K562 (cell line): ENCODE results near the gene DNAH5. TPM values are rescaled to one million over a fixed set of nuclear protein-coding genes. Genes with fewer than 3 reads are reported as not detected.

Experiments used
- ATAC-seq: fragments of 200-7000 bp; cut with Tn5 transposase; 3 replicates; pipeline ENCODE4 v1.9.1; 2020; ENCODE audit warnings: moderate library complexity
- BruUV-seq: library from RNA; stranded (reverse); fragments of 400-500 nt; replicated peaks from 2 replicates; lab custom pipeline; 2021; lab: Mats Ljungman, UMichigan
- CTCF ChIA-PET: fragments of 300-600 bp; formaldehyde crosslinking; extraction: SDS; loops from one replicate; lab custom pipeline; 2021; ENCODE audit warnings: low intra/inter-chr PET ratio; lab: Yijun Ruan, JAX
- POLR2A ChIA-PET: fragments of 300-600, 350-650 bp; sonication (Branson Sonifier 250); formaldehyde crosslinking; extraction: SDS; loops from one replicate; lab custom pipeline; 2021; ENCODE audit warnings: antibody characterized with exemption, inconsistent platforms; lab: Yijun Ruan, JAX
- DNase-seq, 4 experiments: peaks; one replicate each; pipeline versions ENCODE4 v3.0.0 to v3.0.0-alpha.2; 2011 to 2018; ENCODE audit warnings: low spot score in 3 of 4, mixed read lengths in 3 of 4; ENCODE audit errors: extremely low read depth in 1 of 4
- FAIRE-seq: peaks from 2 replicates; lab custom pipeline; 2011; peaks lifted over from hg19 to GRCh38; lab: Jason Lieb, UNC
- H2AFZ ChIP-seq: 2 replicates; pipeline ENCODE4 v1.6.0; 2011; ENCODE audit warnings: low read depth, low read length, control low read depth, inconsistent platforms
- H3K27ac ChIP-seq: fragments of 200-600 bp; 3 replicates; pipeline ENCODE4 v1.8.0; 2011; ENCODE audit warnings: low read depth, mild to moderate bottlenecking, control low read depth, inconsistent platforms, low read length, moderate library complexity, mixed read lengths; ENCODE audit errors: extremely low read depth
- H3K27me3 ChIP-seq, 2 experiments: fragments of 300-600 bp in 1 of 2; 2 replicates in 1 of 2; 3 replicates in 1 of 2; pipeline versions ENCODE4 v1.6.0 to v1.8.0; 2011; ENCODE audit warnings: inconsistent platforms in 2 of 2, low read length in 2 of 2, mild to moderate bottlenecking in 1 of 2, mixed read lengths in 1 of 2, moderate library complexity in 1 of 2; ENCODE audit not compliant: control insufficient read depth in 2 of 2, insufficient read depth in 2 of 2
- H3K36me3 ChIP-seq: fragments of 300-600 bp; 3 replicates; pipeline ENCODE4 v1.8.0; 2011; ENCODE audit warnings: mild to moderate bottlenecking, low read length, inconsistent platforms; ENCODE audit not compliant: control insufficient read depth, insufficient read depth
- H3K4me1 ChIP-seq, 2 experiments: fragments of 200-600 bp in 1 of 2; replicated peaks in 1 of 2; 2 replicates in 1 of 2; 3 replicates in 1 of 2; pipeline versions ENCODE4 v1.5.1 to v1.8.0; 2011; ENCODE audit warnings: inconsistent platforms in 2 of 2, low read length in 2 of 2, mild to moderate bottlenecking in 1 of 2, mixed read lengths in 1 of 2, moderate library complexity in 1 of 2; ENCODE audit not compliant: control insufficient read depth in 2 of 2, insufficient read depth in 2 of 2
- H3K4me2 ChIP-seq: 2 replicates; pipeline ENCODE4 v1.6.1; 2011; ENCODE audit warnings: low read length, control low read depth, inconsistent platforms, mixed read lengths; ENCODE audit not compliant: insufficient read depth
- H3K4me3 ChIP-seq: fragments of 200-600 bp; sonication (generic), shearing (Covaris generic); 2 replicates; pipeline ENCODE4 v1.5.1; 2016; ENCODE audit warnings: control low read depth, inconsistent platforms
- H3K79me2 ChIP-seq: fragments of 200-600 bp; 3 replicates; pipeline ENCODE4 v1.8.0; 2011; ENCODE audit warnings: low read length, inconsistent platforms; ENCODE audit not compliant: control insufficient read depth, insufficient read depth
- H3K9ac ChIP-seq, 2 experiments: 2 replicates each; pipeline versions ENCODE4 v1.6.0 to v1.6.1; 2011; ENCODE audit warnings: low read depth in 2 of 2, low read length in 2 of 2, control low read depth in 1 of 2, inconsistent platforms in 1 of 2, mild to moderate bottlenecking in 1 of 2, mixed read lengths in 1 of 2; ENCODE audit not compliant: insufficient read depth in 1 of 2
- H3K9me1 ChIP-seq: one replicate; pipeline ENCODE4 v1.6.0; 2011; ENCODE audit warnings: inconsistent platforms, mild to moderate bottlenecking, low read length, moderate library complexity; ENCODE audit not compliant: control insufficient read depth, insufficient read depth
- H3K9me3 ChIP-seq: replicated peaks from 2 replicates; pipeline ENCODE4 v1.5.1; 2011; ENCODE audit warnings: low read depth, low read length, inconsistent platforms; ENCODE audit not compliant: control insufficient read depth, insufficient read depth
- H4K20me1 ChIP-seq: replicated peaks from 2 replicates; pipeline ENCODE4 v1.6.1; 2011; ENCODE audit warnings: low read length, inconsistent platforms, mixed read lengths; ENCODE audit not compliant: control insufficient read depth, insufficient read depth
- ELF2 ChIP-seq: fragments of 250-450 bp; sonication (Bioruptor Pico); IDR thresholded peaks from 2 replicates; pipeline ENCODE4 v1.5.0; 2021; ENCODE audit warnings: mild to moderate bottlenecking
- GTF2E2 ChIP-seq: fragments of 200-800 bp; sonication (Bioruptor generic); IDR thresholded peaks from 2 replicates; pipeline ENCODE4 v1.6.1; 2016; ENCODE audit warnings: missing genetic modification characterization, missing compliant biosample characterization
- MEIS2 ChIP-seq: fragments of 450-650 bp; IDR thresholded peaks from 2 replicates; pipeline ENCODE4 v1.6.1; 2014; ENCODE audit warnings: mild to moderate bottlenecking; ENCODE audit not compliant: partially characterized antibody
- MTA3 ChIP-seq: fragments of 450-650 bp; formaldehyde crosslinking; IDR thresholded peaks from 2 replicates; pipeline ENCODE4 v1.6.1; 2017; ENCODE audit warnings: mild to moderate bottlenecking, borderline replicate concordance
- PCBP1 ChIP-seq: fragments of 200-400 bp; formaldehyde crosslinking; IDR thresholded peaks from 2 replicates; pipeline ENCODE4 v1.6.1; 2018; ENCODE audit warnings: mild to moderate bottlenecking, low read depth, low read length; ENCODE audit not compliant: poor library complexity, severe bottlenecking
- STAT5B ChIP-seq: fragments of 250-450 bp; sonication (Bioruptor Pico); IDR thresholded peaks from 2 replicates; pipeline ENCODE4 v1.8.0; 2021; ENCODE audit warnings: mild to moderate bottlenecking, inconsistent platforms
- ZNF140 ChIP-seq: fragments of 250-450 bp; sonication (Bioruptor Pico); IDR thresholded peaks from 2 replicates; pipeline ENCODE4 v1.8.0; 2021; ENCODE audit warnings: moderate library complexity, mild to moderate bottlenecking, inconsistent platforms
- ZNF785 ChIP-seq: fragments of 250-450 bp; sonication (Bioruptor Pico); IDR thresholded peaks from 2 replicates; pipeline ENCODE4 v1.4.0; 2020; ENCODE audit warnings: mild to moderate bottlenecking
- WGBS: fragments of 100-300 bp; shearing (Covaris generic); methylation state at CpG from one replicate; pipeline ENCODE4 v1.1.6; 2016; ENCODE audit warnings: low coverage, mixed read lengths; ENCODE audit not compliant: insufficient coverage; ENCODE audit errors: missing lambda C conversion rate; 5-methylcytosine and 5-hydroxymethylcytosine counted together
- in situ Hi-C: fragments of 300-500 bp; cut with MboI; formaldehyde crosslinking; loops from 4 replicates; pipeline ENCODE4 v1.15.0; 2018; ENCODE audit warnings: inconsistent platforms, mixed read lengths
- intact Hi-C: fragments of 100-400 bp; cut with micrococcal nuclease; formaldehyde crosslinking; loops from 2 replicates; pipeline ENCODE4 v1.14.2; 2022
- polyA plus RNA-seq, 8 experiments: library from polyadenylated mRNA; depleted of rRNA in 4 of 8; stranded (reverse) in 5 of 8; unstranded in 3 of 8; fragments of >200 nt; fragmentation: Nextera tagmentation in 2 of 8; fragmentation: Illumina TruSeq in 1 of 8; extraction: Ambion mirVana in 2 of 8; extraction: Trizol in 1 of 8; gene quantifications; 2 replicates each; pipeline versions ENCODE4 v1.2.1 to v1.2.3, GENCODE V29; 2011 to 2014; ENCODE audit warnings: inconsistent platforms in 1 of 8, missing spikeins in 1 of 8
- total RNA-seq, 7 experiments: library from RNA; depleted of rRNA in 6 of 7; stranded (reverse); fragments of >200 nt in 6 of 7; fragmentation: Illumina TruSeq in 2 of 7; extraction: Trizol in 2 of 7; gene quantifications; 2 replicates each; pipeline versions ENCODE4 v1.2.1 to v1.2.3, GENCODE V29; 2011 to 2021; ENCODE audit warnings: low replicate concordance in 1 of 7
- TF ChIP-seq, protein P1 (sequence below): fragments of 250-450 bp; sonication (Bioruptor Pico); IDR thresholded peaks from 2 replicates; pipeline ENCODE4 v1.4.0; 2020; ENCODE audit warnings: mild to moderate bottlenecking, moderate library complexity
- TF ChIP-seq, protein P2 (sequence below): fragments of 250-450 bp; sonication (Bioruptor Pico); IDR thresholded peaks from 2 replicates; pipeline ENCODE4 v1.5.0; 2020; ENCODE audit warnings: mild to moderate bottlenecking
- TF ChIP-seq, protein P3 (sequence below): fragments of 450-650 bp; formaldehyde crosslinking; conservative IDR thresholded peaks from 2 replicates; pipeline ENCODE4 v1.4.0; 2022; ENCODE audit warnings: mild to moderate bottlenecking, missing genetic modification characterization
- TF ChIP-seq, protein P4 (sequence below): sonication (generic); formaldehyde crosslinking; IDR thresholded peaks from 2 replicates; pipeline ENCODE4 v1.8.0; 2022; ENCODE audit warnings: mild to moderate bottlenecking, missing genetic modification reagents
- TF ChIP-seq, protein P5 (sequence below): sonication (generic); formaldehyde crosslinking; IDR thresholded peaks from 2 replicates; pipeline ENCODE4 v1.8.0; 2022; ENCODE audit warnings: mild to moderate bottlenecking, missing genetic modification reagents

DNAH5 gene
- total and polyA plus RNA-seq, 9 of the 15 experiments (the other 6 are each of a cell fraction or from before 2014, with no cell fraction given), result 0.03 TPM; not detected in 8

DNA sequence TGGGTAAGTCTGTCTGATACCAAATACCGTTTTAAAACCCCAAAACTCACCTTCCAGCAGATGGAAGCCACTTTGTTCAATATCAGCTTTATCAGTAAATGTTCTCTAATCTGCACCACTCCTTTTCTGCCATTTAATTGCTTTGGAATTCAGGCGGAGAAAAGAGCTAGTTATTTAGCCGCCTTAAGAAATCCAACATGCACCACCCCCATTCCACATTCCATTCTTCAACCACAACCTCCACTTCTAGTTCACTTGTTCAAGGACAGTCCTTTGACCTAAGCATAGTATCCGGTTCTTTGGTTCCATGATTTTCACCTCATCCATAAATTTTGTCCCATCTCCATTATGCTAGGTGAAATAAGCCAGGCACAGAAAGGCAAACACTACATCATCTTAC lies 240.1 kb downstream of the DNAH5 start:
- in situ Hi-C loops, result no loop called here
- BruUV-seq, result no TSS peak
- FAIRE-seq, result no peak
- TF ChIP-seq, protein P1, sequence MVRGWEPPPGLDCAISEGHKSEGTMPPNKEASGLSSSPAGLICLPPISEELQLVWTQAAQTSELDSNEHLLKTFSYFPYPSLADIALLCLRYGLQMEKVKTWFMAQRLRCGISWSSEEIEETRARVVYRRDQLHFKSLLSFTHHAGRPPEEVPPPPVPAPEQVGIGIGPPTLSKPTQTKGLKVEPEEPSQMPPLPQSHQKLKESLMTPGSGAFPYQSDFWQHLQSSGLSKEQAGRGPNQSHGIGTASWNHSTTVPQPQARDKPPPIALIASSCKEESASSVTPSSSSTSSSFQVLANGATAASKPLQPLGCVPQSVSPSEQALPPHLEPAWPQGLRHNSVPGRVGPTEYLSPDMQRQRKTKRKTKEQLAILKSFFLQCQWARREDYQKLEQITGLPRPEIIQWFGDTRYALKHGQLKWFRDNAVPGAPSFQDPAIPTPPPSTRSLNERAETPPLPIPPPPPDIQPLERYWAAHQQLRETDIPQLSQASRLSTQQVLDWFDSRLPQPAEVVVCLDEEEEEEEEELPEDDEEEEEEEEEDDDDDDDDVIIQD, result no peak
- TF ChIP-seq, protein P2, sequence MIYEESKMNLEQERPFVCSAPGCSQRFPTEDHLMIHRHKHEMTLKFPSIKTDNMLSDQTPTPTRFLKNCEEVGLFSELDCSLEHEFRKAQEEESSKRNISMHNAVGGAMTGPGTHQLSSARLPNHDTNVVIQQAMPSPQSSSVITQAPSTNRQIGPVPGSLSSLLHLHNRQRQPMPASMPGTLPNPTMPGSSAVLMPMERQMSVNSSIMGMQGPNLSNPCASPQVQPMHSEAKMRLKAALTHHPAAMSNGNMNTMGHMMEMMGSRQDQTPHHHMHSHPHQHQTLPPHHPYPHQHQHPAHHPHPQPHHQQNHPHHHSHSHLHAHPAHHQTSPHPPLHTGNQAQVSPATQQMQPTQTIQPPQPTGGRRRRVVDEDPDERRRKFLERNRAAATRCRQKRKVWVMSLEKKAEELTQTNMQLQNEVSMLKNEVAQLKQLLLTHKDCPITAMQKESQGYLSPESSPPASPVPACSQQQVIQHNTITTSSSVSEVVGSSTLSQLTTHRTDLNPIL, result no peak
- no peak for TF ChIP-seq ZNF785
- TF ChIP-seq, protein P3, sequence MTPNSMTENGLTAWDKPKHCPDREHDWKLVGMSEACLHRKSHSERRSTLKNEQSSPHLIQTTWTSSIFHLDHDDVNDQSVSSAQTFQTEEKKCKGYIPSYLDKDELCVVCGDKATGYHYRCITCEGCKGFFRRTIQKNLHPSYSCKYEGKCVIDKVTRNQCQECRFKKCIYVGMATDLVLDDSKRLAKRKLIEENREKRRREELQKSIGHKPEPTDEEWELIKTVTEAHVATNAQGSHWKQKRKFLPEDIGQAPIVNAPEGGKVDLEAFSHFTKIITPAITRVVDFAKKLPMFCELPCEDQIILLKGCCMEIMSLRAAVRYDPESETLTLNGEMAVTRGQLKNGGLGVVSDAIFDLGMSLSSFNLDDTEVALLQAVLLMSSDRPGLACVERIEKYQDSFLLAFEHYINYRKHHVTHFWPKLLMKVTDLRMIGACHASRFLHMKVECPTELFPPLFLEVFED (CRISPR knock-in tag), result no peak
- TF ChIP-seq, protein P4, sequence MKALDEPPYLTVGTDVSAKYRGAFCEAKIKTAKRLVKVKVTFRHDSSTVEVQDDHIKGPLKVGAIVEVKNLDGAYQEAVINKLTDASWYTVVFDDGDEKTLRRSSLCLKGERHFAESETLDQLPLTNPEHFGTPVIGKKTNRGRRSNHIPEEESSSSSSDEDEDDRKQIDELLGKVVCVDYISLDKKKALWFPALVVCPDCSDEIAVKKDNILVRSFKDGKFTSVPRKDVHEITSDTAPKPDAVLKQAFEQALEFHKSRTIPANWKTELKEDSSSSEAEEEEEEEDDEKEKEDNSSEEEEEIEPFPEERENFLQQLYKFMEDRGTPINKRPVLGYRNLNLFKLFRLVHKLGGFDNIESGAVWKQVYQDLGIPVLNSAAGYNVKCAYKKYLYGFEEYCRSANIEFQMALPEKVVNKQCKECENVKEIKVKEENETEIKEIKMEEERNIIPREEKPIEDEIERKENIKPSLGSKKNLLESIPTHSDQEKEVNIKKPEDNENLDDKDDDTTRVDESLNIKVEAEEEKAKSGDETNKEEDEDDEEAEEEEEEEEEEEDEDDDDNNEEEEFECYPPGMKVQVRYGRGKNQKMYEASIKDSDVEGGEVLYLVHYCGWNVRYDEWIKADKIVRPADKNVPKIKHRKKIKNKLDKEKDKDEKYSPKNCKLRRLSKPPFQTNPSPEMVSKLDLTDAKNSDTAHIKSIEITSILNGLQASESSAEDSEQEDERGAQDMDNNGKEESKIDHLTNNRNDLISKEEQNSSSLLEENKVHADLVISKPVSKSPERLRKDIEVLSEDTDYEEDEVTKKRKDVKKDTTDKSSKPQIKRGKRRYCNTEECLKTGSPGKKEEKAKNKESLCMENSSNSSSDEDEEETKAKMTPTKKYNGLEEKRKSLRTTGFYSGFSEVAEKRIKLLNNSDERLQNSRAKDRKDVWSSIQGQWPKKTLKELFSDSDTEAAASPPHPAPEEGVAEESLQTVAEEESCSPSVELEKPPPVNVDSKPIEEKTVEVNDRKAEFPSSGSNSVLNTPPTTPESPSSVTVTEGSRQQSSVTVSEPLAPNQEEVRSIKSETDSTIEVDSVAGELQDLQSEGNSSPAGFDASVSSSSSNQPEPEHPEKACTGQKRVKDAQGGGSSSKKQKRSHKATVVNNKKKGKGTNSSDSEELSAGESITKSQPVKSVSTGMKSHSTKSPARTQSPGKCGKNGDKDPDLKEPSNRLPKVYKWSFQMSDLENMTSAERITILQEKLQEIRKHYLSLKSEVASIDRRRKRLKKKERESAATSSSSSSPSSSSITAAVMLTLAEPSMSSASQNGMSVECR (CRISPR knock-in tag), result no peak
- TF ChIP-seq, protein P5, sequence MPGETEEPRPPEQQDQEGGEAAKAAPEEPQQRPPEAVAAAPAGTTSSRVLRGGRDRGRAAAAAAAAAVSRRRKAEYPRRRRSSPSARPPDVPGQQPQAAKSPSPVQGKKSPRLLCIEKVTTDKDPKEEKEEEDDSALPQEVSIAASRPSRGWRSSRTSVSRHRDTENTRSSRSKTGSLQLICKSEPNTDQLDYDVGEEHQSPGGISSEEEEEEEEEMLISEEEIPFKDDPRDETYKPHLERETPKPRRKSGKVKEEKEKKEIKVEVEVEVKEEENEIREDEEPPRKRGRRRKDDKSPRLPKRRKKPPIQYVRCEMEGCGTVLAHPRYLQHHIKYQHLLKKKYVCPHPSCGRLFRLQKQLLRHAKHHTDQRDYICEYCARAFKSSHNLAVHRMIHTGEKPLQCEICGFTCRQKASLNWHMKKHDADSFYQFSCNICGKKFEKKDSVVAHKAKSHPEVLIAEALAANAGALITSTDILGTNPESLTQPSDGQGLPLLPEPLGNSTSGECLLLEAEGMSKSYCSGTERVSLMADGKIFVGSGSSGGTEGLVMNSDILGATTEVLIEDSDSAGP (CRISPR knock-in tag), result no peak
- no peak for TF ChIP-seq STAT5B
- no peak for TF ChIP-seq ZNF140 (CRISPR knock-in tag)
- TF ChIP-seq PCBP1, result no peak
- no peak for TF ChIP-seq MEIS2
- TF ChIP-seq MTA3, result no peak
- no peak for TF ChIP-seq ELF2 (CRISPR knock-in tag)
- no peak for TF ChIP-seq GTF2E2 (tag)

More for the DNA sequence above, 240.1 kb downstream of the DNAH5 start:
- Histone ChIP-seq H3K36me3 (no peaks in the 10 kb centered on the region), H3K27ac (no peak overlapping the region), H3K9me1 (no peaks in the 10 kb centered on the region), H3K27me3 (no peaks in the 10 kb centered on the region), H3K4me3 (no peak overlapping the region), H3K4me1 (no peaks in the 10 kb centered on the region), H3K4me2 (no peak overlapping the region), H4K20me1 (no peaks in the 10 kb centered on the region), H3K79me2 (no peaks in the 10 kb centered on the region), H3K9me3 (no peaks in the 10 kb centered on the region), H3K9ac (no peak overlapping the region), H2AFZ (no peak overlapping the region)
- DNase-seq, result no peak
- intact Hi-C loops, result no loop called here
- no peak for ATAC-seq
- CTCF ChIA-PET, result no interaction called here
- POLR2A ChIA-PET, result no interaction called here
- 0% methylated on average over 4 of the region's 4 CpGs for WGBS
